Right lung (tissue), 5 donors: ENCODE measurements around the gene PDCD1LG2. TPM values are rescaled to one million over a fixed set of nuclear protein-coding genes. Genes with fewer than 3 reads are reported as not detected.

Experiments used
- DNase-seq, 2 donors: peaks; one replicate each; pipeline ENCODE4 v3.0.0-alpha.2; 2013
- polyA plus RNA-seq, 5 donors: library from polyadenylated mRNA; unstranded; fragments of 120-200 nt; gene quantifications; one replicate each; pipeline versions ENCODE4 v1.2.1 to v1.2.3, GENCODE V29; 2013; ENCODE audit warnings: inconsistent platforms in 1 of 5, low replicate concordance in 1 of 5; ENCODE audit not compliant: insufficient read length in 5 of 5, insufficient read depth in 1 of 5

The PDCD1LG2 gene
- polyA plus RNA-seq, 5 donors: 0.12 to 0.34 (median 0.17) TPM

DNA sequence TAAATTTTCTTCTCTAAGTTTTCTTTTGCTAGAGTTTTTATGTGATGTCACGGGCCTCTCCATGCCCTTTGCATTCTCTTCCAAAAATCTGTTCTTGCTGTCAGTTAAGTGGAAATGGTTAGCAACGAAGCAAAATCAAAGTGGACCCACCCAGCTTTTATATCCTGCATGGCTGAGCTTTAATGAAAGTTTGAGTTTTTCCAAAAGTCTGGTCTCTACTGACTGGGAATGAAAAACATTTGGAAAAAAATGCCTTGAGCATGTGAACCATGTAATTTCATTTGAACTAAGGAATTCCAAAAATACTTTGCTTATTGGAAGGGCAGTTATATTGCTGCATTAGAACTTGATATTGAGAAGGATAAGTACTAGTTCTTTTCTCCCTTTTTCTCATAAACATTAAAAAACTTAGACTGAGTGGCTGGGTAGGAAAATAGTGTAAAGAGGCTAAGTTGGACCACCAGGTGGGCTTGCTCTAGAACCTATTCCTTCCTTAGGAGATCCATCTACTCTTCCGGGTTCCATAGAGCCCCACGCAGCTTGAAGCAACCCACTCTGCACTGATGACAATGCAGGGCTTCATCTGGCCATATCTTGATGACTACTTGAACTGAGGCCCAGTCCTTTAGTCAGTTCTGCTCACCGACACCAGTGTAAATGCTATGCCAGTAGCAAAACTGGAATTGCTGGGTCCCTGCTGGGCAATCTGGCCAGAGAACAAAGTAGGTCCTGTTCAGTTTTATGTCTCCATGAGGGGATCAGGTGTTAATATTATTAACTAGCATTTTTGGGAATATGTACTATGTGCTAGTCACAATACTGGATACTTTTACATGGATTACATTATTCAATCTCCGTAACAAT, 101.2 kb downstream of the PDCD1LG2 start:
- DNase-seq: no peak

DNA sequence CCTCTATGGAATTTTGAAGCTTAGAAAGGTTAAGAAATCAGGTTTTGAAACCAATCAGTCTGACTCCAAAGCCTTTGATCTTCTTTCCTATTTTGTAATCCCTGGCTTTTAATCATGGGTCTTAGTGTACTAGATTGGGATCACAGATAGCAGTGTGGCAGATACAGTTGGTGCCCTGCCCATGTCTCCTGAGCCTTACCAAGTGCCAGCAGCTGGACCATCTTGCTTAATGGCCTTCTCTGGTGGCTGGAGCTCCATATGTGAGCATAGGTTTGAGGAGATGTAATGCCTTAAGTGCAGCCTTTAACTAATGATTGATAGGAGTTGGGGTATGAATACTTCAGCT, 101.8 kb downstream of the PDCD1LG2 start:
- DNase-seq: no peak

DNA sequence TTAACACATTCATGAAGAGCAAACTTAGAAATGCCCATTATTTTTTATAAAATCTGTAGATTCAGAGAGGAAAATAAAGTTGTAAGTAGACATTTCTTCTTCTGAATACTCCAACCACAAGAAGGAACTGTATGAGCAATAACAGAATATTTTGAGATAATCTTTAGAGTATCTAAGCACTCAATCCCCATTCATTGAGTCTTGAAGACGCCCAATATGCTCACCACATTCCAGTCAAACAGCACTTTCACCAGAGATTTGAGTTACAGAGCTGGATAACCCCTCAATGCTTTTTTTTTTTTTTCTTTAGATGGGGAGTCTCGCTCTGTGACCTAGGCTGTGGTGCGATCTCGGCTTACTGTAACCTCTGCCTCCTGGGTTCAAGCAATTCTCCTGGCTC, 103.9 kb downstream of the PDCD1LG2 start:
- no peak for DNase-seq

DNA sequence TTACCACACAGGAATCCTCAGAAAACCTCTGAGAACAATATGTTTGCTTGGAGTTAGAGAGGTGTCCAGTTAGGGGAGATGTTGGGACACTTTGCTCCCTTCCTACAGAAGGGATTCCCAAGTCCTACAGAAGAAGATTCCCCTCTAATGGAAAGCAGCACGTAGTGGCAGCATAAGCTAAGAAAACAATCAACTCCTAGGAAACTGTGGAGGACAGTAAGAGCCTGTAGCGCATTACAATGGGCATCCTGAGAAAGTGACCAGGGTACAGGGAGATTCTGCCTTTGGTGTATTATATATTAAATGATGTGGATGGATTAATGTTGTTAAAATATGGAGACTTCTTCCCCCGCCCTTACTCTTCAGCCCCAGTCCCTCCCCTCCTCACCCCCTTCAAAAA, 104.7 kb downstream of the PDCD1LG2 start:
- DNase-seq: no peak

- no peak for DNase-seq
These were observed 107.4 kb downstream of the PDCD1LG2 start for GRCh38 chr9:5617749-5618148.

GRCh38 chr9:5620494-5620893, 110.2 kb downstream of the PDCD1LG2 start:
- no peak for DNase-seq

Other genes with a start within 250 kb of the PDCD1LG2 start
- 1 to 10 TPM; 1.9 to 3.2 (median 2.3) TPM for gene RLN2, start 205.8 kb upstream of the PDCD1LG2 start, polyA plus RNA-seq
- under 1 TPM in 4 of 5 donors, not detected in 1; 0.36 to 0.77 (median 0.56) TPM for gene RLN1, start 170.7 kb upstream of the PDCD1LG2 start, polyA plus RNA-seq
- gene PLGRKT, start 72.6 kb upstream of the PDCD1LG2 start, polyA plus RNA-seq: 10 to 100 TPM; 18.8 to 26.4 (median 23.1) TPM
- gene CD274, start 60.0 kb upstream of the PDCD1LG2 start, polyA plus RNA-seq: 1 to 10 TPM in 3 of 5 donors, under 1 TPM in 2; 0.71 to 1.4 (median 1.2) TPM
- gene RIC1, start 118.6 kb downstream of the PDCD1LG2 start, polyA plus RNA-seq: 10 to 100 TPM; 23.4 to 33.6 (median 31.2) TPM